ENCODE data around the gene ZNF384.

- no peak for TF ChIP-seq YY1 (IDR thresholded peaks at IDR 0.05; ENCODE audit: insufficient read depth, insufficient read length)
- TF ChIP-seq SUZ12 (IDR thresholded peaks at IDR 0.05; ENCODE audit: extremely low read depth, insufficient read depth, insufficient read length) = no peak
These were observed 10.9 kb upstream of the ZNF384 start for GRCh38 chr12:6699989-6700645.
